ENCODE measurements around the gene INPP1. TPM values are rescaled to one million over a fixed set of nuclear protein-coding genes. Genes with fewer than 3 reads are reported as not detected.

The INPP1 gene
- total RNA-seq, 2 donors from 2014 or later, result 18.6 to 25.9 TPM

GRCh38 chr2:190366248-190366753 is 22.9 kb downstream of the INPP1 start:
- Histone ChIP-seq H3K27ac (no peak overlapping the region), H3K36me3 (peaks cover 50% of the 10 kb centered on the region), H3K27me3 (no peaks in the 10 kb centered on the region), H3K9me3 (no peaks in the 10 kb centered on the region), H3K4me3 (no peak overlapping the region), H3K4me1 (no peaks in the 10 kb centered on the region)
- no peak for TF ChIP-seq CTCF (IDR thresholded peaks at IDR 0.05)
- no peak for DNase-seq (ENCODE audit: low spot score)

- H3K4me1 ChIP-seq, result no peaks in the 10 kb centered on the region
- H3K9me3 ChIP-seq, result no peaks in the 10 kb centered on the region
- no peak for TF ChIP-seq CTCF (IDR thresholded peaks at IDR 0.05)
- no peak overlapping the region for H3K4me3 ChIP-seq
- no peak overlapping the region for H3K27ac ChIP-seq
- no peaks in the 10 kb centered on the region for H3K27me3 ChIP-seq
- H3K36me3 ChIP-seq, result peaks cover 50% of the 10 kb centered on the region
- no peak for DNase-seq (ENCODE audit: low spot score)
Observed at GRCh38 chr2:190367091-190367490, 23.7 kb downstream of the INPP1 start.

GRCh38 chr2:190369635-190370034 is 26.2 kb downstream of the INPP1 start:
- peaks cover 41% of the 10 kb centered on the region for H3K36me3 ChIP-seq
- no peaks in the 10 kb centered on the region for H3K9me3 ChIP-seq
- no peak overlapping the region for H3K27ac ChIP-seq

GRCh38 chr2:190376083-190376482 is 32.7 kb downstream of the INPP1 start:
- TF ChIP-seq CTCF (IDR thresholded peaks at IDR 0.05), result no peak
- no peak for DNase-seq (ENCODE audit: low spot score)
- H3K36me3 ChIP-seq, result peaks cover 2% of the 10 kb centered on the region
- no peaks in the 10 kb centered on the region for H3K9me3 ChIP-seq
- H3K4me3 ChIP-seq, result no peak overlapping the region
- H3K27ac ChIP-seq, result no peak overlapping the region
- H3K4me1 ChIP-seq, result peaks cover 0 to 15% of the 10 kb centered on the region in 2 donors
- no peaks in the 10 kb centered on the region for H3K27me3 ChIP-seq

More at GRCh38 chr2:190369635-190370034, 26.2 kb downstream of the INPP1 start:
- Histone ChIP-seq H3K27me3 (no peaks in the 10 kb centered on the region), H3K4me1 (no peaks in the 10 kb centered on the region), H3K4me3 (no peak overlapping the region)
- no peak for TF ChIP-seq CTCF (IDR thresholded peaks at IDR 0.05)
- no peak for DNase-seq (ENCODE audit: low spot score)

- H3K4me1 ChIP-seq, result peaks cover 0 to 15% of the 10 kb centered on the region in 2 donors
- H3K36me3 ChIP-seq, result no peaks in the 10 kb centered on the region
- H3K9me3 ChIP-seq, result no peaks in the 10 kb centered on the region
- H3K27me3 ChIP-seq, result no peaks in the 10 kb centered on the region
- no peak for TF ChIP-seq CTCF (IDR thresholded peaks at IDR 0.05)
- no peak for DNase-seq (ENCODE audit: low spot score)
- H3K4me3 ChIP-seq, result no peak overlapping the region
- no peak overlapping the region for H3K27ac ChIP-seq
Observed at GRCh38 chr2:190376591-190377245, 33.3 kb downstream of the INPP1 start.

- Histone ChIP-seq H3K36me3 (no peaks in the 10 kb centered on the region), H3K4me3 (no peak overlapping the region), H3K4me1 (peaks cover 0 to 15% of the 10 kb centered on the region in 2 donors), H3K27me3 (no peaks in the 10 kb centered on the region), H3K27ac (peak overlapping the region; percentile 14 to 54), H3K9me3 (no peaks in the 10 kb centered on the region)
- TF ChIP-seq CTCF (IDR thresholded peaks at IDR 0.05), result no peak
- no peak for DNase-seq (ENCODE audit: low spot score)
Observed at GRCh38 chr2:190378880-190379237, 35.5 kb downstream of the INPP1 start.

All from right atrium auricular region (tissue), 2 donors.